B cell (primary cell): ENCODE results near the gene SLC22A2. TPM values are rescaled to one million over a fixed set of nuclear protein-coding genes. Genes with fewer than 3 reads are reported as not detected.

Source experiments
- ATAC-seq: fragments of 200-7000 bp; cut with Tn5 transposase; one replicate; pipeline ENCODE4 v1.10.0; 2021; ENCODE audit warnings: low read depth, mild to moderate bottlenecking, moderate number of reproducible peaks, moderate library complexity
- CTCF ChIA-PET: fragments of 350-600 bp; sonication (Branson Sonifier 250); formaldehyde crosslinking; loops from one replicate; lab custom pipeline; 2021; ENCODE audit warnings: antibody characterized with exemption, inconsistent platforms; lab: Charles Lee
- POLR2A ChIA-PET: fragments of 350-600 bp; sonication (Branson Sonifier 250); formaldehyde crosslinking; loops from one replicate; lab custom pipeline; 2021; ENCODE audit warnings: antibody characterized with exemption; lab: Charles Lee
- DNase-seq: peaks from one replicate; pipeline ENCODE4 v3.0.0; 2013
- H2AFZ ChIP-seq: 2 replicates; pipeline ENCODE4 v1.6.1; 2012; ENCODE audit warnings: mild to moderate bottlenecking, low read depth, low read length; ENCODE audit not compliant: insufficient read depth, poor library complexity, severe bottlenecking
- H3K27ac ChIP-seq, 2 donors: 1 replicate in 1 of 2; 2 replicates in 1 of 2; pipeline ENCODE4 v1.5.1; 2012 to 2013; ENCODE audit warnings: low read length in 2 of 2, mild to moderate bottlenecking in 2 of 2, moderate library complexity in 1 of 2
- H3K27me3 ChIP-seq, 4 experiments: fragments of 200-600 bp in 1 of 4; sonication (generic) in 1 of 4; replicated peaks in 1 of 4; 1 replicate in 2 of 4; 2 replicates in 2 of 4; pipeline versions ENCODE4 v1.6.1 to v1.7.0; 2013 to 2016; ENCODE audit warnings: low read length in 3 of 4, mild to moderate bottlenecking in 2 of 4, mixed read lengths in 1 of 4, moderate library complexity in 1 of 4; ENCODE audit not compliant: insufficient read depth in 4 of 4, control insufficient read depth in 3 of 4; ENCODE audit errors: control extremely low read depth in 1 of 4
- H3K36me3 ChIP-seq, 2 experiments: replicated peaks in 1 of 2; 1 replicate in 1 of 2; 2 replicates in 1 of 2; pipeline versions ENCODE4 v1.6.1 to v1.7.1; 2013; ENCODE audit warnings: low read length in 1 of 2; ENCODE audit not compliant: insufficient read depth in 2 of 2, control insufficient read depth in 1 of 2; ENCODE audit errors: control extremely low read depth in 1 of 2, extremely low read depth in 1 of 2
- H3K4me1 ChIP-seq, 2 donors: fragments of 200-600 bp in 1 of 2; sonication (generic) in 1 of 2; 1 replicate in 1 of 2; 2 replicates in 1 of 2; pipeline versions ENCODE4 v1.5.1 to v1.6.1; 2013 to 2017; ENCODE audit warnings: low read length in 2 of 2; ENCODE audit not compliant: control insufficient read depth in 2 of 2, insufficient read depth in 2 of 2
- H3K4me2 ChIP-seq: replicated peaks from 2 replicates; pipeline ENCODE3; 2012; ENCODE audit warnings: mild to moderate bottlenecking, low read depth, low read length; ENCODE audit not compliant: poor library complexity, severe bottlenecking
- H3K4me3 ChIP-seq, 5 experiments: fragments of 200-600 bp in 1 of 5; sonication (generic) in 1 of 5; 1 replicate in 3 of 5; 2 replicates in 2 of 5; pipeline versions ENCODE4 v1.5.1 to v1.7.0; 2011 to 2016; ENCODE audit warnings: low read length in 4 of 5, mild to moderate bottlenecking in 4 of 5, low read depth in 2 of 5, control low read depth in 1 of 5, moderate library complexity in 1 of 5; ENCODE audit not compliant: insufficient read depth in 1 of 5; ENCODE audit errors: control extremely low read depth in 1 of 5, extremely low read depth in 1 of 5
- H3K79me2 ChIP-seq: fragments of 200-600 bp; sonication (generic); one replicate; pipeline ENCODE4 v1.6.0; 2016; ENCODE audit warnings: low read length; ENCODE audit not compliant: control insufficient read depth, insufficient read depth
- H3K9ac ChIP-seq: fragments of 200-600 bp; sonication (generic); 2 replicates; pipeline ENCODE4 v1.6.1; 2017; ENCODE audit warnings: mild to moderate bottlenecking, low read length, moderate library complexity
- H3K9me3 ChIP-seq, 3 donors: one replicate each; pipeline versions ENCODE4 v1.6.1 to v1.7.1; 2013; ENCODE audit warnings: low read length in 2 of 3; ENCODE audit not compliant: control insufficient read depth in 2 of 3, insufficient read depth in 1 of 3; ENCODE audit errors: control extremely low read depth in 1 of 3
- H4K20me1 ChIP-seq: 2 replicates; pipeline ENCODE4 v1.6.0; 2012; ENCODE audit warnings: mild to moderate bottlenecking, low read length; ENCODE audit not compliant: insufficient read depth, control insufficient read depth, poor library complexity, severe bottlenecking
- H3K27ac Mint-ChIP-seq: one replicate; pipeline ENCODE4 v1.8.0; 2021; ENCODE audit warnings: mixed read lengths
- H3K27me3 Mint-ChIP-seq: one replicate; pipeline ENCODE4 v1.8.0; 2021; ENCODE audit warnings: mixed read lengths
- H3K4me1 Mint-ChIP-seq: one replicate; pipeline ENCODE4 v1.8.0; 2021; ENCODE audit warnings: mixed read lengths
- H3K4me3 Mint-ChIP-seq: one replicate; pipeline ENCODE4 v1.8.0; 2021; ENCODE audit warnings: mixed read lengths
- H3K9me3 Mint-ChIP-seq: one replicate; pipeline ENCODE4 v1.8.0; 2022; ENCODE audit warnings: mixed read lengths; ENCODE audit not compliant: insufficient read depth
- EZH2 ChIP-seq: IDR thresholded peaks from 2 replicates; pipeline ENCODE4 v1.6.1; 2012; ENCODE audit warnings: borderline replicate concordance, low read depth, mild to moderate bottlenecking, moderate library complexity, low read length; ENCODE audit not compliant: insufficient read depth, poor library complexity, severe bottlenecking
- WGBS: methylation state at CpG from one replicate; pipeline ENCODE4 v1.1.5; 2013; ENCODE audit warnings: missing lambda C conversion rate; ENCODE audit not compliant: insufficient coverage; 5-methylcytosine and 5-hydroxymethylcytosine counted together
- intact Hi-C: fragments of 100-400 bp; cut with micrococcal nuclease; formaldehyde crosslinking; loops from one replicate; pipeline ENCODE4 v1.10.0; 2022
- polyA plus RNA-seq: library from polyadenylated mRNA; depleted of rRNA; stranded (reverse); fragments of >200 nt; gene quantifications from 2 replicates; pipeline ENCODE4 v1.2.3, GENCODE V29; 2012
- total RNA-seq, 2 donors: library from RNA; stranded (reverse); fragments of 120-200 nt in 1 of 2; gene quantifications; 1 replicate in 1 of 2; 2 replicates in 1 of 2; pipeline versions ENCODE4 v1.2.3 to v1.2.4, GENCODE V29; 2013 to 2022
- TF ChIP-seq, protein P1 (sequence below): fragments of 200-600 bp; IDR thresholded peaks from one replicate; pipeline ENCODE4 v1.8.0; 2022; ENCODE audit warnings: antibody characterized with exemption, mild to moderate bottlenecking

SLC22A2 gene
- total and polyA plus RNA-seq, 2 donors (not counting 1 experiment from before 2014, with no cell fraction given) = not detected

- 10% methylated on average over 1 of the region's 1 CpG for WGBS
- Histone ChIP-seq H4K20me1 (no peaks in the 10 kb centered on the region), H3K4me1 (no peaks in the 10 kb centered on the region), H3K4me2 (no peak overlapping the region), H2AFZ (no peak overlapping the region), H3K79me2 (no peaks in the 10 kb centered on the region), H3K4me3 (no peak overlapping the region), H3K36me3 (no peaks in the 10 kb centered on the region), H3K27ac (no peak overlapping the region), H3K27me3 (peaks cover 0 to 5% (median 0%) of the 10 kb centered on the region in 4 experiments), H3K9me3 (no peaks in the 10 kb centered on the region), H3K9ac (no peak overlapping the region)
- Mint-ChIP-seq H3K4me3 (no peak overlapping the region), H3K9me3 (no peaks in the 10 kb centered on the region), H3K4me1 (no peaks in the 10 kb centered on the region), H3K27ac (no peak overlapping the region), H3K27me3 (peaks cover 44% of the 10 kb centered on the region)
- ChIA-PET POLR2A (no interaction called here), CTCF (no interaction called here)
- intact Hi-C loops = no loop called here
- no peak for TF ChIP-seq EZH2
- TF ChIP-seq, protein P1, sequence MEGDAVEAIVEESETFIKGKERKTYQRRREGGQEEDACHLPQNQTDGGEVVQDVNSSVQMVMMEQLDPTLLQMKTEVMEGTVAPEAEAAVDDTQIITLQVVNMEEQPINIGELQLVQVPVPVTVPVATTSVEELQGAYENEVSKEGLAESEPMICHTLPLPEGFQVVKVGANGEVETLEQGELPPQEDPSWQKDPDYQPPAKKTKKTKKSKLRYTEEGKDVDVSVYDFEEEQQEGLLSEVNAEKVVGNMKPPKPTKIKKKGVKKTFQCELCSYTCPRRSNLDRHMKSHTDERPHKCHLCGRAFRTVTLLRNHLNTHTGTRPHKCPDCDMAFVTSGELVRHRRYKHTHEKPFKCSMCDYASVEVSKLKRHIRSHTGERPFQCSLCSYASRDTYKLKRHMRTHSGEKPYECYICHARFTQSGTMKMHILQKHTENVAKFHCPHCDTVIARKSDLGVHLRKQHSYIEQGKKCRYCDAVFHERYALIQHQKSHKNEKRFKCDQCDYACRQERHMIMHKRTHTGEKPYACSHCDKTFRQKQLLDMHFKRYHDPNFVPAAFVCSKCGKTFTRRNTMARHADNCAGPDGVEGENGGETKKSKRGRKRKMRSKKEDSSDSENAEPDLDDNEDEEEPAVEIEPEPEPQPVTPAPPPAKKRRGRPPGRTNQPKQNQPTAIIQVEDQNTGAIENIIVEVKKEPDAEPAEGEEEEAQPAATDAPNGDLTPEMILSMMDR = no peak
- DNase-seq (no peak), ATAC-seq (no peak)
Measured at GRCh38 chr6:160285541-160286105, 27.0 kb upstream of the SLC22A2 start.

GRCh38 chr6:160284575-160284974 is 26.0 kb upstream of the SLC22A2 start:
- no peak for ATAC-seq
- no peaks in the 10 kb centered on the region for H3K4me1 ChIP-seq
- Mint-ChIP-seq H3K9me3 (no peaks in the 10 kb centered on the region), H3K4me3 (no peak overlapping the region), H3K27me3 (peaks cover 38% of the 10 kb centered on the region), H3K27ac (no peak overlapping the region), H3K4me1 (no peaks in the 10 kb centered on the region)
- POLR2A ChIA-PET = no interaction called here
- H3K9ac ChIP-seq = no peak overlapping the region
- no peaks in the 10 kb centered on the region for H3K9me3 ChIP-seq
- no CpG with 5 or more reads among the region's 2 CpGs for WGBS
- H3K4me2 ChIP-seq = no peak overlapping the region
- no peaks in the 10 kb centered on the region for H3K79me2 ChIP-seq
- H3K27ac ChIP-seq = no peak overlapping the region
- H3K27me3 ChIP-seq = peaks cover 0 to 5% (median 0%) of the 10 kb centered on the region in 4 experiments
- no peak for TF ChIP-seq EZH2
- TF ChIP-seq, protein P1 = no peak
- H3K36me3 ChIP-seq = no peaks in the 10 kb centered on the region
- H3K4me3 ChIP-seq = no peak overlapping the region
- no peak for DNase-seq
- no peak overlapping the region for H2AFZ ChIP-seq
- no peaks in the 10 kb centered on the region for H4K20me1 ChIP-seq
- CTCF ChIA-PET = no interaction called here
- intact Hi-C loops = no loop called here
